ENCODE results near the gene PTPRK. TPM values are rescaled to one million over a fixed set of nuclear protein-coding genes. Genes with fewer than 3 reads are reported as not detected.

PTPRK gene
- total and polyA plus RNA-seq, 2 of the 8 experiments (the other 6 are each of a cell fraction or from before 2014, with no cell fraction given): 11.4 to 47.3 TPM

- TF ChIP-seq POLR2AphosphoS5 (IDR thresholded peaks at IDR 0.05; ENCODE audit: low read depth, low read length): no peak
Observed at GRCh38 chr6:128000363-128000762, 520.0 kb downstream of the PTPRK start (continued).

- no peak overlapping the region for H3K56ac ChIP-seq (replicated peaks; ENCODE audit: insufficient read length, low read depth, low read length)
- ChIA-PET POLR2A (ENCODE audit: partially characterized antibody) (no interaction called here), CTCF (ENCODE audit: partially characterized antibody) (no interaction called here)
- H4K8ac ChIP-seq (ENCODE audit: extremely low read depth, insufficient read depth, low read length): no peak overlapping the region
- WGBS, 2 experiments (ENCODE audit: extremely low coverage in 1 of 2, insufficient coverage in 1 of 2, insufficient read length in 1 of 2, insufficient replicate concordance in 2 of 2, low coverage in 1 of 2, low lambda C conversion rate in 2 of 2, missing lambda C conversion rate in 1 of 2): 98% methylated on average over 4 of the region's 4 CpGs; no CpG with 5 or more reads in 1 of the 2 experiments
- H3K4me1 ChIP-seq (replicated peaks in 1 of 4; ENCODE audit: control insufficient read depth in 3 of 4, insufficient read depth in 4 of 4, low read length in 3 of 4): no peaks in the 10 kb centered on the region
- no peak overlapping the region for H4K91ac ChIP-seq (replicated peaks; ENCODE audit: insufficient read length, low read length)
- H2BK12ac ChIP-seq (ENCODE audit: low read depth, low read length): no peak overlapping the region
- no peak overlapping the region for H3K4me2 ChIP-seq (ENCODE audit: insufficient read depth in 1 of 2, low read depth in 2 of 2, low read length in 2 of 2)
- H2BK120ac ChIP-seq (replicated peaks; ENCODE audit: low read depth, low read length): no peak overlapping the region
- no peak overlapping the region for H2BK15ac ChIP-seq (ENCODE audit: low read length)
- no peak overlapping the region for H3K9ac ChIP-seq (replicated peaks in 1 of 4; ENCODE audit: extremely low read depth in 1 of 4, low read depth in 3 of 4, low read length in 3 of 4)
- H3K36me3 ChIP-seq (ENCODE audit: control insufficient read depth in 2 of 4, insufficient read depth in 4 of 4, low read length in 3 of 4): no peaks in the 10 kb centered on the region
- no peak overlapping the region for H3K23ac ChIP-seq (ENCODE audit: insufficient read length)
- no peak overlapping the region for H2AK5ac ChIP-seq (ENCODE audit: low read depth, low read length)
- H3K4me3 ChIP-seq (ENCODE audit: extremely low read depth in 1 of 4, insufficient read depth in 2 of 4, low read depth in 3 of 4, low read length in 4 of 4): no peak overlapping the region
- no peak overlapping the region for H3K14ac ChIP-seq (ENCODE audit: insufficient read length)
- H4K20me1 ChIP-seq (replicated peaks in 1 of 2; ENCODE audit: control insufficient read depth in 1 of 2, insufficient read depth in 2 of 2, low read length in 2 of 2): no peaks in the 10 kb centered on the region
- H3K27ac ChIP-seq (ENCODE audit: low read depth, low read length): no peak overlapping the region
- no peak overlapping the region for H2AFZ ChIP-seq (ENCODE audit: low read length)
- no peaks in the 10 kb centered on the region for H3K27me3 ChIP-seq (replicated peaks in 1 of 4; ENCODE audit: control insufficient read depth in 3 of 4, extremely low read depth in 1 of 4, insufficient read depth in 3 of 4, low read length in 3 of 4)
- no peak for DNase-seq (ENCODE audit: low read depth in 1 of 2, low spot score in 2 of 2)
- H3K9me3 ChIP-seq (ENCODE audit: insufficient read depth in 2 of 2, low read depth in 1 of 2, low read length in 1 of 2): no peaks in the 10 kb centered on the region
- H4K5ac ChIP-seq (ENCODE audit: insufficient read length, low read depth, low read length): no peak overlapping the region
- H3K79me1 ChIP-seq (ENCODE audit: low read depth, low read length): no peaks in the 10 kb centered on the region
- no peak overlapping the region for H2BK5ac ChIP-seq (ENCODE audit: low read depth, low read length)
- no peak overlapping the region for H3K4ac ChIP-seq (replicated peaks; ENCODE audit: insufficient read length, low read depth, low read length)
- no peak overlapping the region for H3K18ac ChIP-seq (ENCODE audit: extremely low read depth, low read length)
- FAIRE-seq: no peak
- H2BK20ac ChIP-seq (ENCODE audit: low read length): no peak overlapping the region
- H3K23me2 ChIP-seq (ENCODE audit: low read depth, low read length): no peaks in the 10 kb centered on the region
- H3K79me2 ChIP-seq (ENCODE audit: control insufficient read depth in 1 of 2, insufficient read depth in 2 of 2, low read length in 2 of 2): no peaks in the 10 kb centered on the region
- no peak for TF ChIP-seq CTBP2 (IDR thresholded peaks at IDR 0.05; ENCODE audit: borderline replicate concordance, insufficient read depth, insufficient read length, low read length)
- no peak for TF ChIP-seq CEBPB (IDR thresholded peaks at IDR 0.05; ENCODE audit: low read depth, low read length)
- TF ChIP-seq SRF (IDR thresholded peaks at IDR 0.05; ENCODE audit: low read depth, low read length): no peak
- TF ChIP-seq ATF2 (IDR thresholded peaks at IDR 0.05; ENCODE audit: low read length): no peak
- no peak for TF ChIP-seq E2F6 (IDR thresholded peaks at IDR 0.05)
- no peak for TF ChIP-seq CBX8 (IDR thresholded peaks at IDR 0.05; ENCODE audit: borderline replicate concordance, low read depth, low read length)
- TF ChIP-seq TAF7 (optimal IDR thresholded peaks at IDR 0.05; ENCODE audit: borderline replicate concordance, low read depth, low read length): no peak
- no peak for TF ChIP-seq TCF12 (IDR thresholded peaks at IDR 0.05; ENCODE audit: low read depth, low read length)
- TF ChIP-seq ATF3 (IDR thresholded peaks at IDR 0.05; ENCODE audit: insufficient read depth, low read depth, low read length): no peak
Observed at GRCh38 chr6:127998985-127999384, 521.4 kb downstream of the PTPRK start.
